Measurements from ENCODE around the gene M6PR. TPM values are rescaled to one million over a fixed set of nuclear protein-coding genes. Genes with fewer than 3 reads are reported as not detected.

M6PR gene
- total and polyA plus RNA-seq, 2 of the 8 experiments (the other 6 are each of a cell fraction or from before 2014, with no cell fraction given) = 106 to 122 TPM

- H3K14ac ChIP-seq (ENCODE audit: insufficient read length) = no peak overlapping the region
- no peak overlapping the region for H3K23ac ChIP-seq (ENCODE audit: insufficient read length)
- peaks cover 0 to 5% (median 1%) of the 10 kb centered on the region in 4 experiments; a peak in 3 of 7 replicates for H3K4me1 ChIP-seq (replicated peaks in 1 of 4; ENCODE audit: control insufficient read depth in 3 of 4, insufficient read depth in 4 of 4, low read length in 3 of 4)
- H2AFZ ChIP-seq (ENCODE audit: low read length) = no peak overlapping the region
- POLR2A ChIA-PET (ENCODE audit: partially characterized antibody) = interaction anchor here (0.7 to 1.2 kb wide), 3 partner anchors 9 to 20 kb away, joined by 3 to 7 read pairs (median 5); partner anchors contain the start of gene PHC1
- no peaks in the 10 kb centered on the region for H3K27me3 ChIP-seq (replicated peaks in 1 of 4; ENCODE audit: control insufficient read depth in 3 of 4, extremely low read depth in 1 of 4, insufficient read depth in 3 of 4, low read length in 3 of 4)
- no peak overlapping the region for H3K4me3 ChIP-seq (ENCODE audit: extremely low read depth in 1 of 4, insufficient read depth in 2 of 4, low read depth in 3 of 4, low read length in 4 of 4)
- H2BK12ac ChIP-seq (ENCODE audit: low read depth, low read length) = no peak overlapping the region
- no peak overlapping the region for H3K27ac ChIP-seq (ENCODE audit: low read depth, low read length)
- no peak overlapping the region for H4K5ac ChIP-seq (ENCODE audit: insufficient read length, low read depth, low read length)
- no peak overlapping the region for H3K9ac ChIP-seq (replicated peaks in 1 of 4; ENCODE audit: extremely low read depth in 1 of 4, low read depth in 3 of 4, low read length in 3 of 4)
- no peaks in the 10 kb centered on the region; a peak in 1 of 8 replicates for H3K36me3 ChIP-seq (ENCODE audit: control insufficient read depth in 2 of 4, insufficient read depth in 4 of 4, low read length in 3 of 4)
- TF ChIP-seq SUZ12 (IDR thresholded peaks at IDR 0.05; ENCODE audit: low read length) (no peak), HDAC6 (IDR thresholded peaks at IDR 0.05; ENCODE audit: low read depth, low read length) (no peak), CBX8 (IDR thresholded peaks at IDR 0.05; ENCODE audit: borderline replicate concordance, low read depth, low read length) (no peak), YY1 (IDR thresholded peaks at IDR 0.05; ENCODE audit: low read depth, low read length) (no peak), EGR1 (IDR thresholded peaks at IDR 0.05; ENCODE audit: borderline replicate concordance, low read depth, low read length) (no peak), TBP (IDR thresholded peaks at IDR 0.05; ENCODE audit: low read depth, low read length) (no peak), CEBPB (IDR thresholded peaks at IDR 0.05; ENCODE audit: low read depth, low read length) (no peak), SRF (IDR thresholded peaks at IDR 0.05; ENCODE audit: low read depth, low read length) (no peak), E2F6 (IDR thresholded peaks at IDR 0.05) (no peak), KDM1A (IDR thresholded peaks at IDR 0.05; ENCODE audit: borderline replicate concordance, low read length) (no peak), CBX5 (IDR thresholded peaks at IDR 0.05; ENCODE audit: low read depth, low read length) (no peak)
- H3K4me2 ChIP-seq (ENCODE audit: insufficient read depth in 1 of 2, low read depth in 2 of 2, low read length in 2 of 2) = no peak overlapping the region
- no peaks in the 10 kb centered on the region; the same call in 1 of the 2 replicates for H3K23me2 ChIP-seq (ENCODE audit: low read depth, low read length)
- no peak overlapping the region for H3K56ac ChIP-seq (replicated peaks; ENCODE audit: insufficient read length, low read depth, low read length)
- CTCF ChIA-PET (ENCODE audit: partially characterized antibody) = interaction anchor here (0.6 to 7.6 kb wide), 4 partner anchors 25 to 352 kb away, joined by 3 to 61 read pairs (median 4); no protein-coding TSS in a partner anchor
- H3K79me2 ChIP-seq (ENCODE audit: control insufficient read depth in 1 of 2, insufficient read depth in 2 of 2, low read length in 2 of 2) = no peaks in the 10 kb centered on the region
- no peak overlapping the region for H2BK20ac ChIP-seq (ENCODE audit: low read length)
- H3K9me3 ChIP-seq (ENCODE audit: insufficient read depth in 2 of 2, low read depth in 1 of 2, low read length in 1 of 2) = peaks cover 0 to 7% of the 10 kb centered on the region in 2 experiments; a peak in 1 of 4 replicates
- H3K18ac ChIP-seq (ENCODE audit: extremely low read depth, low read length) = no peak overlapping the region
- FAIRE-seq (no peak), DNase-seq (ENCODE audit: low read depth in 1 of 2, low spot score in 2 of 2) (no peak)
- H2BK15ac ChIP-seq (ENCODE audit: low read length) = no peak overlapping the region
- H2AK5ac ChIP-seq (ENCODE audit: low read depth, low read length) = no peak overlapping the region
- no peaks in the 10 kb centered on the region for H4K20me1 ChIP-seq (replicated peaks in 1 of 2; ENCODE audit: control insufficient read depth in 1 of 2, insufficient read depth in 2 of 2, low read length in 2 of 2)
- no peak overlapping the region for H4K91ac ChIP-seq (replicated peaks; ENCODE audit: insufficient read length, low read length)
- no peak overlapping the region for H3K4ac ChIP-seq (replicated peaks; ENCODE audit: insufficient read length, low read depth, low read length)
- H3K79me1 ChIP-seq (ENCODE audit: low read depth, low read length) = 0 out of 2 replicates have a peak, but pooled peaks cover 2% of the 10 kb centered on the region
- no peak overlapping the region for H2BK5ac ChIP-seq (ENCODE audit: low read depth, low read length)
- H2BK120ac ChIP-seq (replicated peaks; ENCODE audit: low read depth, low read length) = no peak overlapping the region
- no peak overlapping the region for H4K8ac ChIP-seq (ENCODE audit: extremely low read depth, insufficient read depth, low read length)
Observed at GRCh38 chr12:8894378-8894777, 55.1 kb downstream of the M6PR start.

Measured in H1 (cell line).